GM23338 (cell line): ENCODE results near the gene OMP.

Experiments used
- CTCF ChIP-seq, 2 experiments: fragments of 200-600 bp in 1 of 2; sonication (generic) in 1 of 2; conservative IDR thresholded peaks; 2 replicates each; pipeline versions ENCODE4 v1.5.1 to v1.6.1; 2016 to 2017; ENCODE audit warnings: antibody characterized with exemption in 2 of 2, low read depth in 2 of 2, mild to moderate bottlenecking in 2 of 2, moderate library complexity in 1 of 2
- EZH2 ChIP-seq: fragments of 200-600 bp; sonication (generic); IDR thresholded peaks from one replicate; pipeline ENCODE4 v1.8.0; 2017; ENCODE audit warnings: antibody characterized with exemption, mild to moderate bottlenecking, low read depth; ENCODE audit not compliant: unreplicated experiment
- POLR2AphosphoS5 ChIP-seq: IDR thresholded peaks from 2 replicates; pipeline ENCODE4 v1.6.1; 2016; ENCODE audit warnings: antibody characterized with exemption, low read depth
- ZNF331 ChIP-seq: fragments of 250-450 bp; sonication (Bioruptor Pico); IDR thresholded peaks from 2 replicates; pipeline ENCODE4 v1.5.0; 2020; ENCODE audit warnings: low read depth, mild to moderate bottlenecking, moderate library complexity
- TF ChIP-seq, protein P1 (sequence below): IDR thresholded peaks from one replicate; pipeline ENCODE4 v1.6.1; 2018; ENCODE audit warnings: antibody characterized with exemption; ENCODE audit not compliant: unreplicated experiment

GRCh38 chr11:77084581-77085191 is 18.0 kb upstream of the OMP start:
- TF ChIP-seq EZH2 (no peak), CTCF (conservative IDR thresholded peaks at IDR 0.05; ENCODE audit: low read depth in 2 of 2) (no peak), POLR2AphosphoS5 (no peak), ZNF331 (CRISPR knock-in tag) (no peak)
- TF ChIP-seq, protein P1, sequence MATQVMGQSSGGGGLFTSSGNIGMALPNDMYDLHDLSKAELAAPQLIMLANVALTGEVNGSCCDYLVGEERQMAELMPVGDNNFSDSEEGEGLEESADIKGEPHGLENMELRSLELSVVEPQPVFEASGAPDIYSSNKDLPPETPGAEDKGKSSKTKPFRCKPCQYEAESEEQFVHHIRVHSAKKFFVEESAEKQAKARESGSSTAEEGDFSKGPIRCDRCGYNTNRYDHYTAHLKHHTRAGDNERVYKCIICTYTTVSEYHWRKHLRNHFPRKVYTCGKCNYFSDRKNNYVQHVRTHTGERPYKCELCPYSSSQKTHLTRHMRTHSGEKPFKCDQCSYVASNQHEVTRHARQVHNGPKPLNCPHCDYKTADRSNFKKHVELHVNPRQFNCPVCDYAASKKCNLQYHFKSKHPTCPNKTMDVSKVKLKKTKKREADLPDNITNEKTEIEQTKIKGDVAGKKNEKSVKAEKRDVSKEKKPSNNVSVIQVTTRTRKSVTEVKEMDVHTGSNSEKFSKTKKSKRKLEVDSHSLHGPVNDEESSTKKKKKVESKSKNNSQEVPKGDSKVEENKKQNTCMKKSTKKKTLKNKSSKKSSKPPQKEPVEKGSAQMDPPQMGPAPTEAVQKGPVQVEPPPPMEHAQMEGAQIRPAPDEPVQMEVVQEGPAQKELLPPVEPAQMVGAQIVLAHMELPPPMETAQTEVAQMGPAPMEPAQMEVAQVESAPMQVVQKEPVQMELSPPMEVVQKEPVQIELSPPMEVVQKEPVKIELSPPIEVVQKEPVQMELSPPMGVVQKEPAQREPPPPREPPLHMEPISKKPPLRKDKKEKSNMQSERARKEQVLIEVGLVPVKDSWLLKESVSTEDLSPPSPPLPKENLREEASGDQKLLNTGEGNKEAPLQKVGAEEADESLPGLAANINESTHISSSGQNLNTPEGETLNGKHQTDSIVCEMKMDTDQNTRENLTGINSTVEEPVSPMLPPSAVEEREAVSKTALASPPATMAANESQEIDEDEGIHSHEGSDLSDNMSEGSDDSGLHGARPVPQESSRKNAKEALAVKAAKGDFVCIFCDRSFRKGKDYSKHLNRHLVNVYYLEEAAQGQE = no peak
